Stimulated activated CD4-positive, alpha-beta T cell treated with anti-CD3 and anti-CD28 coated beads, Interleukin-4, amount 100 ng/mL, for 24 hours (primary cell): Measurements from ENCODE around the gene TPM4.
A peak's percentile ranks its signal among the peaks of the same experiment; 100 is the strongest.
"Not testable (repeated sequence)": the region's sequence is repeated elsewhere in the genome, so short reads cannot be mapped to it uniquely, and the experiment has no call there.

Source experiments
- DNase-seq: peaks from one replicate; pipeline ENCODE4 v3.0.0-alpha.2; 2020

Gene TPM4

DNA sequence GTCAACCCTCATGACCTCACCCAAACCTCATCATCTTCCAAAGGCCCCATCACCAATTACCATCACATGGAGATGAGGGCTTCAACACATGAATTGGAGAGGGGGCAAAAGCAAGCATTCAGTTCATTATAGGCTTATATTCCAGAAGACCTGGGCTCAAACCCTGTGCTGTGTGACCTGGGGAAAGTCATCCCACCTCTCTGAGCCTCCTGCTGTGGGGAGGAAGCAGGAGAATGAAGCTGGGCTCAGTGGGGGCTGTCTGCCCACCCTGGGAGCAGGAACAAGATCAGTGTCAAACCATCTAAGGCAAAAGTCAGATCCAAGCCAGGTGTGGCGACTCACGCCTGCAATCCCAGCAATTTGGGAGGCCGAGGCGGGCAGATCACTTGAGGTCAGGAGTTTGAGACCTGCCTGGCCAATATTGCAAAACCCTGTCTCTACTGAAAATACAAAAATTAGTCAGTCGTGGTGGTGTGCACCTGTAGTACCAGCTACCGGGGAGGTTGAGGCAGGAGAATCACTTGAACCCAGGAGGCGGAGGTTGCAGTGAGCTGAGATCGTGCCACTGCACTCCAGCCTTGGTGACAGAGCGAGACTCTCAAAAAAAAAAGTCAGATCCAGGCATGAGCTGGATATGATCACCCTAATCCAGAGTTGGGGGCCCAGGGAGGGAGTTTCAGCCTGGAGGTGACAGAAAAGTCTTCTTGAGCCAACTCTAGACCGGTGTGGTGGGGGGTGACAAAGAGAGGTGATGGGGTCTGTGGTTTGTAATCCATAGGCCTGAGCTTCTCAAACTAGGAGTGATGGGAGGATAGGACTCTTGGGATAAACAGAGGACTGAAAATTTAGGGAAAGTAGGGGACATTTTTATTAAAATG, 1.6 kb upstream of the TPM4 start:
- no peak for DNase-seq

DNA sequence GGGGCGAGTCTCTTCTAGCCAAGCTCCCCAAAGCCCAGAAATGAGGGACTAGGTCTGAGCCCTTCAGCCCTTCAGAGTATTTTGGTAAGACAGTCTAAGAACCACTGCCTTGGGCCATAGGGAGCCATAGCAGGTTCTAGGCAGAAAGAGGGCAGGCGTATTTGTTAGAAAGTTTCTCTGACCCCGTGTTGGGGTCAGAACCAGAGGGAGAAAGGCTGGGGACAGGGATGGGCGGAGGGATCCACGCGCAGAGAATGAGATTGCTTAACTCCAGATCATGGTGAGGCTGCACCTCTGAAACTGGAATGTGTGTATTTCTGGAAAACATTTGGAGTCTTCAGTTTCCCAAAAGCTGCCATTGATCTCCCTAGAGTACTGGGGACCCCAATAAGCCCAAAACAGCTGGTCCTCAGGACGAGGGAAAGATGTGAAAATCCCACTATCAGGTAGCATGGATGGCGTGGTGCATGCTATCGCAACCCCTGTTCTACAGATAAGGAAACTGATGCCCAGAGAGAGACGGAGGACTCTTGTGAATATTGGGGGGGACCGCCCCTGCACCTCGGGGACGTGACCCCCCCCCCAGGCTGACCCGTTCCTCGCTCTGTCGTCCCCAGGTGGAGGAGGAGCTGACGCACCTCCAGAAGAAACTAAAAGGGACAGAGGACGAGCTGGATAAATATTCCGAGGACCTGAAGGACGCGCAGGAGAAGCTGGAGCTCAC, 703 bp upstream of the TPM4 start:
- DNase-seq = no peak

DNA sequence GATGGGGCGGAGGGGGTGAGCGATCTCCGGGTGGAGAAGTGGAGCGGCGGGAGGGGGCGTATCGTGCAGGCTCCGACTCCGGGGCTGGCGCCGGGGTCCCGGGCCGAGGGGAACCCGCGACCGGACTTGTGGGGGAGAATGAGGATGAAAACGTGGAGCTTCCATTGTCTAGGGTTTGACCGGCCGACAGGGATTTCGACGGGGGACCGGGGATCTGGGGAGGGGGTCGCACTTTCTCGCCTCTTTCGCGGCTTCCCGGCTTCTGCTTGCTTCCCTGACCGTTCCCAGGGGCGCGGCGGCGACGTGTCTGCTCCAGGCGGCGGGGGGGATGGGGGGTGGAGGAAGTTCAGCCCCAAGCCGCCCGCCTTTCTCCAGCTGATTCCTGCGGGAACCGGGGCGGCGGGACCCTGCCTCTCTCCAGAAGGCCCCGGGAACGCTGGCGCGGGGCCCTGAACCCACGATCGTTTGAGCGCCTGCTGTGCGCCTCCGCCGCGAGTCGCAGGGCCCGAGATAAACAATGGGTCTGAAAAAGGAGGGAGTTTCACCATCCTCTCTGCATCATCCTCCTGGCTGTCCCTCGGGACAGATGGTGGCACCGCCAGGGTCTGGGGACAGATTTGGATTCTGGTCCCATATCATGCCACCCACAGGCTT, 790 bp downstream of the TPM4 start:
- peak; percentile 18 for DNase-seq

DNA sequence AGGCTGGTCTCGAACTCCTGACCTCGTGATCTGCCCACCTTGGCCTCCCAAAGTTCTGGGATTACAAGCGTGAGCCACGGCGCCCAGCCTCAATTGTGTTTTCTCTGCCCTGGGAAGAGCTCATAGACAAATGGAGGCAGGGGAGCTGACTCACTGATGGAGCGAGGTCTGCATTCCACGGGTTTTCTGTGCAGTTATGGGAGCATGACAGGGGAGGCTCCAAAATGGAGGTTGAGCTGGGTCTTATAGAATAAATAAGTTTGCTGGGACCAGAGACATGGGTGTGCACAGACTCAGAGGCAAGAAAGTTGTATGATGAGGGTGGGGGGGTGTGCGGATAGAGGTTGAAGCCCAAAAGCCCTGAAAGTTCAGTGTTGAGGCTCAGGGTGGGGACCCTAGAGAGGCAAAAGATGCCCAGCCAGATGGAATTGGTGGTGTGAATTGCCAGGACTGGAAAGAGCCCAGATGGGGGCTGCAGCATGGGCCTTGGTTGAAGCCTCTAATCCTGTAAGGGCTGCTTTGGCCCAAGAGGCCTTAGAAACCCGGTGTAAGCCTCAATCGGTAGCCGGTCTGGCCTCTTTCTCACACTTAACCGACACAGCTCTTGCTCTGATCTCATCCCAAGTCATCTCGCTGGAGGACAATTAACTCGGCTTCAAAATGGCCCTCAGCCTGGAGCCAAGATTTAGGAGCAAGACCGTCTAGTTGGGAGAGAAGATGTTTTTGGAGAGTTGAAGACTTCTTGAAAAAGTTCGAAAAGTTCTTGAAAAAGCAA, 1.9 kb downstream of the TPM4 start:
- peak; percentile 25 for DNase-seq

DNA sequence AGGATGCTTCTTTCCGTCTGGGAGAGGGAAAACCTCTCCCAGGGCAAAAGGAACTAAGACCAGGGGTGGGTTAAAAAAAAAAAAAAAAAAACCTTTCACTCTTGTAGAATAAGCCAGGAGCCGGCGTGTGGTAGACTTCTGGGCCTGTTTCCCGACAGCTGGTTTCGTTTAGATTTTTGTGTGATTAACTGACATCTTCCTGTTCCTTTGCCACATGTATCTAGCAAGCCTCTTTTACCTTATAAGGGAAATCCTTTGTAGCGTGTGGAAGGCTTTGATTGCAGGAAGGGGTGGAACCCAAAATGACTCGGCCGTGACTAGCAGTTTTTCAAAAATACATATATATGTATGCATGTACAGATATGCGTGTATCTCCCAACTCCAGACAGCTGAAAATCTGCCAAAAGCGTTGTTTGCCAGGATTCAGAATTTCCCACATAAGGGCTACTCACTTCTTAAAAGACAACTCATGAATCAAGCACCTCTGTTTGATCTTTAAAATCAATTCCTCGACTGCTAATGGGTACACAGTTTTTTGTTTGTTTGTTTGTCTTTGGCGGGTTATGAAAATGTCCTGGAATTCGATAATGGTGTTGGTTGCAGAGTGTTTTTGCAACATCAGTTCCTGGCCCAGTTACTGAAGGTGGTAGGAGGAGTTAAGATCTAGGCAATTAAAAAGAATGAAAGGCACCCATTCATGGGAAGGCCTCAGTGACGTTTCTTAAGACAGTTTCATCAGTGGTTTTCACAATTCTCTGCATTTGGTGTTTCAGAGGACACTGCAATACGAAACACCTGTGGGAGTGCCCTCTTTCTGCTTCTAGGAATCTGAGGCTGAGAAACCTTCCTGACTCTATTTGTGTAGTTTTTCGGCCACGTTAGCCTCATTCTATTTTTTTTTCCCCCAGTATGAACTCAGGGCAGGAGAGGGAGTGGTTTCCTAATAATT, 2.7 kb downstream of the TPM4 start:
- DNase-seq = peak; percentile 70

DNA sequence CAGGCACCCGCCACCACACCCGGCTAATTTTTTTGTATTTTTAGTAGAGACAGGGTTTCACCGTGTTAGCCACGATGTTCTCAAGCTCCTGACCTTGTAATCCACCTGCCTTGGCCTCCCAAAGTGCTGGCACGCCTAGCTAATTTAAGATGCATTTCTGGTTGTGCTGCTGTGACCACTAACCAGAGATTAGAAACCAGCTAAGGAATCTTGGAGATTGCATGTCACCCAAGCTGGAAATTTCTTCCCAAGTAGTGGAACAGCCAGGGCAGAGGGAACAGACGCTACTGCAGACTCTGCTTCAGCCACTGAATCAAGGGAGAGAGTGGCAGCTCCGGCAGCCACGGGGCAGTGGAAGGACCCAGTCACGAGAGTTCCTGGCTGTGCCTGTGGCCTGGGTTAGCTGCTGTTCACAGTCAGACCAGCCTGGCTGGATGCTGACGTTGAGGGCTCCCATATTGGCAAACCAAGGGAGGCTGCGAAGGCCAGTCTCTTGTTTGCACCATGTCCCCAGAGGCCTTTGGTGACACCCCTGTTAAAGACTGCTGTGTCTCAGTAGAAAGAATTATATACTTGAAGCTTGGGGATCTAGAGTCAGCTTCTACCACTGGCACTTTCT, 7.9 kb downstream of the TPM4 start:
- DNase-seq = no peak

DNA sequence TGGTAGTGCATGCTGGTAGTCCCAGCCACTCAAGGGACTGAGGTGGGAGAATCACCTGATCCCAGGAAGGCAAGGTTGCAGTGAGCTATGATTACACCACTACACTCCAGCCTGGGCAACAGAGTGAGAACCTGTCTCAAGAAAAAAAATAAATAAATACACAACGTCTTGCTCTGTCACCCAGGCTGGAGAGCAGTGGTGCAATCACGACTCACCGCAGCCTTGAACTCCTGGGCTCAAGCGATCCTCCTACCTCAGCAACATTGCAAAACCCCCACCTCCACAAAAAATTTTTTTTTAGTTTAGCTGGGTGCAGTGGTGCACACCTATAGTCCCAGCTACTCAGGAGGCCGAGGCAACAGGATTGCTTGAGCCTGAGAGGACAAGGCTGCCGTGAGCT, 8.8 kb downstream of the TPM4 start:
- no peak for DNase-seq

DNA sequence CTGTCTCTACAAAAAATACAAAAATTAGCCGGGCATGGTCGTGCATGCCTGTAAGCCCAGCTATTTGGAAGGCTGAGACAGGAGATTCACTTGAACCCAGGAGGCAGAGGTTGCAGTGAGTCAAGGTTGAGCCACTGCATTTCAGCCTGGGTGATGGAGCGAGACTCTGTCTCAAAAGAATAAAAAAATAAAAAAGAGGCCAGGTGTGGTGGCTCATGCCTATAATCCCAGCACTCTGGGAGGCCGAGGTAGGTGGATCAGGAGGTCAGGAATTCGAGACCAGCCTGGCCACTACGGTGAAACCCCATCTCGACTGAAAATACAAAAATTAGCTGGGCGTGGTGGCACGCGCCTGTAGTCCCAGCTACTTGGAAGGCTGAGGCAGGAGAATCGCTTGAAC, 11.1 kb downstream of the TPM4 start:
- not testable (repeated sequence) for DNase-seq

DNA sequence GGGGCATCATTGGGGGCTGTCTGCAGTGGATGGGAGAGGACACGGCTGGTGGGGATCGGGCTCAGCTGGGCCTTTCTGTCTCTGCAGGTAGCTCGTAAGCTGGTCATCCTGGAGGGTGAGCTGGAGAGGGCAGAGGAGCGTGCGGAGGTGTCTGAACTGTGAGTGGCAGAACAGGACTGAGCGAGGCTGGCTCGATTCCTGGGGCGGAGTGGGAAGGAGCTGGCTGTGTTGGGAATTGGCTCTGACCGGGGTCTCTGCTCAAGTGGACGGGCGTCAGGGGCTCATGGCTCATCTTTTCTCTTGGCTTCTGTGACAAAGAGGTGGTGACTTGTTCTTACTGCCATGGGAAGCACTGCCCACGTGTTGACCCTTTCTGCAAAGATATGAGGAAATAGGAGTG, 11.6 kb downstream of the TPM4 start:
- DNase-seq = no peak

DNA sequence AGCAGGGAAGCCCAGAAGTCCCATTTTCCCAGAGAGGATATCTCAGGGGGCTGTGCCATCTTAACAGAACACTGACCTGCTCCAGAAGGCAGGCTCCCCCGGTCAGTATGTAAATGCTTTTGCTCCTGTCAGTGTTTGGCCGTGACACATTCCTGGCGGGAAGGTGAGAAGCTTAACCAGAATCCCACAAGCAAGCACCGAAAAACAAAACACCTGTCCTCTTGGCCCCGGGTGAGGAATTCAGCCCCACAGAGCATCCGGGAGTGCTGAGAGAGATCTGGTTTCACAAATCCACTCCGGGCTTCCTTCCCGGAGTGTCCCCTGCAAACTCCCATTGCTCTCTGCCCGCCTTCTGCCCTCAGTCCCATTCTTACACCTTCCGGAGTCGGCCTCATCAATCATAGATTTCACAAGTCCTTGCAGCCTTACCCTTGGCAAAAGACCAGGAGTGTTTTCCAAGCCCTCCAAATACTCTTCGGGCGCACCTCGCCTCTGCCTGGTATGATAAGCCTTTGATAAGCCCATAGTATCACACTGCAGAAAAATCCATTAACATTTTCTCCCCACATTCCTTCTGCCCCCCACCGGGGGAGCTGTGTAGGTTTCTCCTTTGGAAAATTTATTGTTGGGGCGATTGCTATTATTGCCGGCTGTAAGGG, 12.2 kb downstream of the TPM4 start:
- no peak for DNase-seq

DNA sequence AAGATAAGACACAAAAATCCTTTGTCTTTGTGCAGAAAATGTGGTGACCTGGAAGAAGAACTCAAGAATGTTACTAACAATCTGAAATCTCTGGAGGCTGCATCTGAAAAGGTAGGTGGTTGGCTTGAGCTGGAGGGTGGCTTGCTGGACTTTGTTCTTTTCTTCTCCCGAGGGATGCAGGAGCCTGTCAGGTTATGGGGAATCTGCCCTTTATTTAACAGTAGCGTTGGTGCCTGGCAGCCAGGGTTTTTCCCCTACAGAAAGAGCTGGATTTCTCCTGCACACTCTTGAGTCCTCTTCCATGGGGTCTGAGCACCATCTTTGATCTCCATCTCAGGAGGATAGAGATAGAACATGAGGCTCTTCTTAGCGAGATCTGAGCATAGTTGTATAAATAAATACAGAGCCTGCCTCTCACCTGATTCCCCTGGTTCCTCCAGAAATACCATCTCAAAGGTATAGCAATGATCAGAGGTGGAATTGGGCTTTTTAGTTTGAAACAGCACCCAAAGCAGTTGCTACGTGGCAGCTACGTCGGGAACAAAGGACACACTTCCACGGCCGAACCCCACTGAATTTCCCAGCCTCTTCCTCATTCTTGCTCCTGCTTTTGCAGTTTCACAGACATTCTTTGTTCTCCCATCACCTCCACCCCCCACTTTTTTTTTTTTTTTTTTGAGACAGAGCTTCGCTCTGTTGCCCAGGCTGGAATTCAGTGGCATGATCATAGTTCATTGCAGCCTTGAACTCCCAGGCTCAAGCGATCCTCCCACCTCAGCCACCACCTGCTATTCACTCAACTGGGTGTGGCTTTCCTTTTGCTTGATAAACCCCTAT, 12.9 kb downstream of the TPM4 start:
- DNase-seq = no peak

DNA sequence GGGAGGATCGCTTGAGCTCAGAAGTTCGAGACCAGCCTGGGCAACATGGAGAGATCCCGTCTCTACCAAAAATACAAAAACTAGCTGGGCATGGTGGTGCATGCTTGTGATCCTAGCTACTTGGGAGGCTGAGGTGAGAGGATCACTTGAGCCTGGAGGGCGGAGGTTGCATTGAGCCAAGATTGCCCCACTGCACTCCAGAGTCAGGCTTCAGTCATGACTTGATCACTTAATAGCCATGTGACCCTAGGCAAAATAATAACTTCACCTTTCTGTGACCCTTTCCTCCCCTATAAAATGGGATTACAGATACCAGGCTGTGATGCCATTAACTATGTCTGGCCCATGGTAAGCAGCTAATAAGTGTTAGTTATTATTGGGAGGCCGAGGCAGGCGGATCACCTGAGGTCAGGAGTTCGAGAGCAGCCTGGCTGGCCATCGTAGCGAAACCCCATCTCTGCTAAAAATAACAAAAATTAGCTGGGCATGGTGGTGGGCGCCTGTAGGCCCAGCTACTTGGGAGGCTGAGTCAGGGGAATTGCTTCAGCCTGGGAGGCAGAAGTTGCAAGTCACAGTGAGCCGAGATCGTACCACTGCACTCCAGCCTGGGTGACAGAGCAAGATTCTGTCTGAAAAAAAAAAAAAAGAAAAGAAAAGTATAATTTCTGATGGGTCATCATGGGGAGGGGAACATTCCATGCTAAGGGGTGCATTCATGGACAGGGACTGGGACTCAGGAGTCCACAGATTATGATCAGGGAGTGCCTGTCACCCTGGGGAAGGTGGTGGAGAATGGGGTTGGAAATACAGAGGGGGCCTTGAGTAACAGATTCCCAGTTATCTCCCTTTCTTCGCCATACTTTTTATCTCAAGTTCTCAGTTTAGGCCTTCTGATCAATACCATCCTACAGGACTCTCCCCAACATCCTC, 15.5 kb downstream of the TPM4 start:
- no peak for DNase-seq

DNA sequence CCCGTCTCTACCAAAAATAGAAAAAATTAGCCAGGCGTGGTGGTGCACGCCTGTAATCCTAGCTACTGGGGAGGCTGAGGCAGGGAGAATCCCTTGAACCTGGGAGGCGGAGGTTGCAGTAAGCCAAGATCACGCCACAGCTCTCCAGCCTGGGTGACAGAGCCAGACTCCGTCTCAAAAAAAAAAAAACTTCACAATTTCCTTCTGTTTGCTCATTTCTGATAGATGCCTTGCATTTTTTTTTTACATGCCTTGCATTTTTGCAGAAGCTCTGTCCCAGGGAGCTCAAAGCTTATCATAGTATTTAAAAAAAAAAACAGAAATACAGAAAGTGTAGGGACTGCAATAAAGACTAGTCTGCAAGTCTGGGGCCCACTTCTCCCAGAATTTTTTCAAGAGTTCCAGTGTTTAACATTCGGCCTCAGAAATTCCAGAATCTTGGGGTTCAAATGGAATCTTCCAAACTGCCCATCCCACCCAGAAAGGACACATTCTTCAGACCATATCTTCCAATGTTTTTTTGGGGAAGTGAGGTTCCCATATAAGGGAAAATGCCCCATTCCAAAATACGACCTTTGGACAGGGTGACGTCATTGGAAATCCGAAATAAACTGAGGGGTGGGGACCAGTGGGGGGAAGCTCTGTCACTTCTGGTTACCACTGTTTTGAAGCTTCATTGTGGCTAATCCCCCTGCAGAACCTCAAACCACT, 18.2 kb downstream of the TPM4 start:
- no peak for DNase-seq

DNA sequence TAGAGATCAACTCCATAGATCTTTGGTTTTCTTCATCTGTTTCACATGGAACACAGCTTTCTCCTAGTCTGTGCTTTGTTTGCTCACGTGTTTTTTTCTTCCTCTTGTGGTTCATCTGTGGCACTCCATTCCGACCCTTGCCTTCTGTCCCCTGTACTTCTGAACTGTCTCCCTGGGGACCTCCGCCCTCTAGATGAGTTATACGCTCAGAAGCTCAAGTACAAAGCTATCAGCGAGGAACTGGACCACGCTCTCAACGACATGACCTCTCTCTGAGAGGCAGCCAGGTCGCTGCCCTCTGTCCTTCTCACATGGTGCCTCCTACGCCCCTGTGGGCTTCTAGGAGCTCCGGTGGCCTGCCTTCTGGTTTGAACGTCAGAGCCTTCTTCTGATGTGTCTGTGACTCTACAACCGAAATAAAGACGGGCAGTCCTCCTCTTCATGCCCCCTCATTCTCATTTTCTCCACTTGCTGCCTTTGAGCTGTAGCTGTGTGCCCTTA, 18.8 kb downstream of the TPM4 start:
- no peak for DNase-seq

DNA sequence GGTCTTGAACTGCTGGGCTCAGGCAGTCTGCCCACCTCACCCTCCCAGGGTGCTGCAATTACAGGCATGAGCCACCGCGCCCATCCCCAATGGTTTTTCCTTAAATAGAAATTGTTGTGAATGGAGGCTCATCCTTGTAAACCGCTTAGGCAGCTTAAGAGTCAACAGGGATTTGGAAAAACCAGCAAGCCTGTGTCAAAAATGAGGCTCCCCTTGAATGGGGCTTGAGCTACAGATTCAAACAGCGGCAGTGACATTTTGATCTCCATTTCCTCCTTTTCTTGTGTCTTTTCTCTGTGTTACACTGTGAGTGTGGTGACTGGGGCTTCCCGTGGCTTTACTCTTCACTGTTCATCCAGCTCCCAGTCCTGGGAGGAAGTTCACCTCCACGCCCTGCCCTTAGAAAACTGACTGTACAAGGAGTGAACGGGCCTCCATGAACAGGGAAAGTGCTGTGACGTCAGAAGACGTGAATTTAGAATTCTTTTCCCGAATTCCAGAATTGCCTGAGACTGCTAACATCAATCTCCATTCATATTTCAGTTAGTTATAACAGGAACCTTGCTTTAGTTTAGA, 20.1 kb downstream of the TPM4 start:
- DNase-seq = no peak

DNA sequence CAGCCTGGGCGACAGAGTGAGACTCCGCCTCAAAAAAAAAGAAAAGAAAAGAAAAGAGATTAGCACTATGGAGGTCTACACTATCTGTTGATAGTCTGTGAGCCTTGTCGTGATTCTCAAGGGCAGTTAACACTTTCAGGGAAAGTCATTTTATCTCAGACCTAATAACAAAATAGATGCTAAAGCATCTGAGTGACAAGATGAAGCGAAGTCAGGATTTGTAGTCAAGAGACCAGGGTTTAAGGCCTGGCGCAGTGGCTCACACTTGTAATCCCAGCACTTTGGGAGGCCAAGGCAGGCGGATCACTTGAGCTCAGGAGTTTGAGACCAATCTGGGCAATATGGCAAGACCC, 22.1 kb downstream of the TPM4 start:
- DNase-seq = no peak

DNA sequence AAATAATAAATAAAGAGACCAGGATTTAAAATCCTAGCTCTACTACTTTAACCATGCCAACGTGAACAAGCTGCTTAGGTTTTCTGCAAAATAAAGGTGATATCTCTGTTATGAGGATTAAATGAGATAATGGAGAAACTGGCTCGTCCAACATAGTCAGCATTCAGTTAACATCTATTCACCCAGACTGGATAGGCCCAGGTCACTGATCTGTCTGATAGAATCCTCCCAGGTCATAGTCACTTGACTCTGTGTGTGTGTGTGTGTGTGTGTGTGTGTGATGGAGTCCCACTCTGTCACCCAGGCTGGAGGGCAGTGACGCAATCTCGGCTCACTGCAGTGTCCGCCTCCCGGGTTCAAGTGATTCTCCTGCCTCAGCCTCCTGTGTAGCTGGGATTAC, 22.5 kb downstream of the TPM4 start:
- no peak for DNase-seq
